Erythroblast (primary cell): ENCODE measurements around the gene HIRA.

ENCODE experiments used
- GATA1 ChIP-seq: IDR thresholded peaks from 2 replicates; pipeline ENCODE4 v1.6.1; 2011; ENCODE audit warnings: low read depth, mild to moderate bottlenecking, control low read depth, low read length, moderate library complexity
- POLR2A ChIP-seq: IDR thresholded peaks from 2 replicates; pipeline ENCODE4 v1.6.1; 2011; ENCODE audit warnings: mild to moderate bottlenecking, low read length

- TF ChIP-seq POLR2A: no peak
- no peak for TF ChIP-seq GATA1
Observed at GRCh38 chr22:19291580-19292457, 139.7 kb downstream of the HIRA start, which contains the start of gene CLTCL1.
